OCI-LY1 (cell line): ENCODE results near the gene CTBP2.

Experiments
- CTCF ChIP-seq: fragments of 200-600 bp; sonication (generic), shearing (Covaris generic); IDR thresholded peaks from 2 replicates; pipeline ENCODE4 v1.5.1; 2017; ENCODE audit warnings: mild to moderate bottlenecking, antibody characterized with exemption, low read length, moderate library complexity, mixed read lengths
- EZH2 ChIP-seq: fragments of 200-600 bp; sonication (generic), shearing (Covaris generic); IDR thresholded peaks from 2 replicates; pipeline ENCODE4 v1.8.0; 2017; ENCODE audit warnings: borderline replicate concordance, mixed run types, mild to moderate bottlenecking, antibody characterized with exemption, low read length, moderate library complexity, mixed read lengths

- no peak for TF ChIP-seq EZH2
- no peak for TF ChIP-seq CTCF
Observed at GRCh38 chr10:125015356-125015944, 144.9 kb downstream of the CTBP2 start.
